K562 (cell line): Measurements from ENCODE around the gene IL24. TPM values are rescaled to one million over a fixed set of nuclear protein-coding genes. Genes with fewer than 3 reads are reported as not detected.

Experiments
- ATF1 ChIP-seq, 2 experiments: fragments of 450-650 bp in 1 of 2; IDR thresholded peaks; 2 replicates each; pipeline ENCODE4 v1.6.1; 2016; ENCODE audit warnings: missing compliant biosample characterization in 1 of 2, missing genetic modification characterization in 1 of 2
- CBFB ChIP-seq: sonication (generic); formaldehyde crosslinking; IDR thresholded peaks from 2 replicates; pipeline ENCODE4 v1.4.0; 2020; ENCODE audit warnings: mild to moderate bottlenecking, missing genetic modification reagents
- CBX2 ChIP-seq: fragments of 200-600 bp; sonication (generic); IDR thresholded peaks from one replicate; pipeline ENCODE4 v1.6.1; 2012; ENCODE audit warnings: mild to moderate bottlenecking, low read length, inconsistent platforms; ENCODE audit not compliant: insufficient read depth, poor library complexity, severe bottlenecking
- CC2D1A ChIP-seq: fragments of 450-650 bp; IDR thresholded peaks from 2 replicates; pipeline ENCODE4 v1.6.1; 2017; ENCODE audit warnings: mild to moderate bottlenecking
- CHAMP1 ChIP-seq: fragments of 450-650 bp; IDR thresholded peaks from 2 replicates; pipeline ENCODE4 v1.6.1; 2016; ENCODE audit warnings: mild to moderate bottlenecking
- HLTF ChIP-seq: fragments of 450-650 bp; IDR thresholded peaks from 2 replicates; pipeline ENCODE4 v1.6.1; 2016
- HOXB6 ChIP-seq: fragments of 250-450 bp; sonication (Bioruptor Pico); IDR thresholded peaks from 2 replicates; pipeline ENCODE4 v1.5.1; 2022; ENCODE audit warnings: mild to moderate bottlenecking, borderline replicate concordance
- MEF2A ChIP-seq: IDR thresholded peaks from 2 replicates; pipeline ENCODE4 v1.6.1; 2011; ENCODE audit warnings: low read depth, mild to moderate bottlenecking, low read length, moderate library complexity; ENCODE audit not compliant: control insufficient read depth
- NR4A1 ChIP-seq, 2 experiments: fragments of 250-450 bp in 1 of 2; fragments of 450-650 bp in 1 of 2; sonication (Bioruptor Pico) in 1 of 2; IDR thresholded peaks; 2 replicates each; pipeline versions ENCODE4 v1.4.0 to v1.6.1; 2016 to 2020; ENCODE audit warnings: mild to moderate bottlenecking in 2 of 2, missing compliant biosample characterization in 1 of 2, missing genetic modification characterization in 1 of 2, moderate library complexity in 1 of 2
- OTX1 ChIP-seq: fragments of 450-650 bp; formaldehyde crosslinking; IDR thresholded peaks from 2 replicates; pipeline ENCODE4 v1.4.0; 2022; ENCODE audit warnings: mild to moderate bottlenecking
- REST ChIP-seq, 2 experiments: fragments of 450-650 bp; formaldehyde crosslinking in 1 of 2; IDR thresholded peaks; 2 replicates each; pipeline versions ENCODE4 v1.4.0 to v1.6.1; 2014 to 2020; ENCODE audit warnings: mild to moderate bottlenecking in 2 of 2, borderline replicate concordance in 1 of 2, low read depth in 1 of 2
- RFX7 ChIP-seq: fragments of 250-450 bp; sonication (Bioruptor Pico); IDR thresholded peaks from 2 replicates; pipeline ENCODE4 v1.5.1; 2021; ENCODE audit warnings: mild to moderate bottlenecking
- TRIM24 ChIP-seq, 2 experiments: fragments of 450-650 bp; IDR thresholded peaks; 2 replicates each; pipeline ENCODE4 v1.6.1; 2016
- ZBTB26 ChIP-seq: fragments of 450-650 bp; formaldehyde crosslinking; IDR thresholded peaks from 2 replicates; pipeline ENCODE4 v1.4.0; 2022; ENCODE audit warnings: missing genetic modification characterization
- ZC3H11A ChIP-seq: IDR thresholded peaks from 2 replicates; pipeline ENCODE4 v1.6.1; 2012; ENCODE audit warnings: low read depth, low read length, improper control_type of control experiment
- ZNF764 ChIP-seq: fragments of 250-450 bp; sonication (Bioruptor Pico); IDR thresholded peaks from 2 replicates; pipeline ENCODE4 v1.4.0; 2020; ENCODE audit warnings: low read depth, mild to moderate bottlenecking, moderate library complexity
- polyA plus RNA-seq, 8 experiments: library from polyadenylated mRNA; depleted of rRNA in 4 of 8; stranded (reverse) in 5 of 8; unstranded in 3 of 8; fragments of >200 nt; fragmentation: Nextera tagmentation in 2 of 8; fragmentation: Illumina TruSeq in 1 of 8; extraction: Ambion mirVana in 2 of 8; extraction: Trizol in 1 of 8; gene quantifications; 2 replicates each; pipeline versions ENCODE4 v1.2.1 to v1.2.3, GENCODE V29; 2011 to 2014; ENCODE audit warnings: inconsistent platforms in 1 of 8, missing spikeins in 1 of 8
- total RNA-seq, 7 experiments: library from RNA; depleted of rRNA in 6 of 7; stranded (reverse); fragments of >200 nt in 6 of 7; fragmentation: Illumina TruSeq in 2 of 7; extraction: Trizol in 2 of 7; gene quantifications; 2 replicates each; pipeline versions ENCODE4 v1.2.1 to v1.2.3, GENCODE V29; 2011 to 2021; ENCODE audit warnings: low replicate concordance in 1 of 7

IL24 gene
- total and polyA plus RNA-seq, 9 of the 15 experiments (the other 6 are each of a cell fraction or from before 2014, with no cell fraction given): 0.04 to 0.19 TPM; not detected in 7

- TF ChIP-seq REST (IDR thresholded peaks at IDR 0.05; ENCODE audit: borderline replicate concordance) (peak; percentile 61; the same call in 1 of the 2 replicates), REST (CRISPR knock-in tag; IDR thresholded peaks at IDR 0.05; ENCODE audit: low read depth) (no peak), NR4A1 (CRISPR knock-in tag; IDR thresholded peaks at IDR 0.05) (no peak), NR4A1 (tag; IDR thresholded peaks at IDR 0.05) (0 out of 2 replicates have a peak, but pooled peaks have one; percentile 47), ZNF764 (no peak), CBFB (no peak), TRIM24 (IDR thresholded peaks at IDR 0.05) (no peak), CBX2 (no peak), CC2D1A (peak; percentile 17; the same call in 1 of the 2 replicates), RFX7 (CRISPR knock-in tag) (no peak), ATF1 (CRISPR knock-in tag; IDR thresholded peaks at IDR 0.05) (no peak), ATF1 (tag; IDR thresholded peaks at IDR 0.05) (peak; percentile 41), CHAMP1 (no peak), MEF2A (no peak), HOXB6 (no peak), ZC3H11A (no peak), HLTF (no peak), ZBTB26 (CRISPR knock-in tag) (no peak), OTX1 (CRISPR knock-in tag) (no peak)
Observed at GRCh38 chr1:206907304-206907991, 10.2 kb downstream of the IL24 start (continued).
